Panc1 (cell line): ENCODE measurements around the gene EXOC3L1. TPM values are rescaled to one million over a fixed set of nuclear protein-coding genes. Genes with fewer than 3 reads are reported as not detected.

Source experiments
- ATAC-seq: fragments of 200-7000 bp; cut with Tn5 transposase; 2 replicates; pipeline ENCODE4 v1.9.1; 2020; ENCODE audit warnings: mild to moderate bottlenecking, moderate library complexity
- BruUV-seq: library from RNA; stranded (reverse); fragments of 400-500 nt; replicated peaks from 2 replicates; lab custom pipeline; 2021; lab: Mats Ljungman, UMichigan
- CTCF ChIA-PET: fragments of 300-600 bp; sonication (Branson Sonifier 250); formaldehyde crosslinking; loops from one replicate; lab custom pipeline; 2022; ENCODE audit warnings: antibody characterized with exemption; lab: Charles Lee
- POLR2A ChIA-PET: fragments of 300-600 bp; sonication (Branson Sonifier 250); formaldehyde crosslinking; loops from one replicate; lab custom pipeline; 2022; ENCODE audit warnings: antibody characterized with exemption; lab: Charles Lee
- DNase-seq: peaks from one replicate; pipeline ENCODE4 v3.0.0-alpha.2; 2010; ENCODE audit warnings: low read depth, low spot score
- H3K27ac ChIP-seq: 2 replicates; pipeline ENCODE4 v1.5.1; 2011; ENCODE audit warnings: mild to moderate bottlenecking, low read length, inconsistent platforms
- H3K27me3 ChIP-seq: fragments of 200-500 bp; sonication (Bioruptor generic); 2 replicates; pipeline ENCODE4 v1.6.0; 2014; ENCODE audit warnings: low read length, inconsistent platforms; ENCODE audit not compliant: control insufficient read depth, insufficient read depth
- H3K36me3 ChIP-seq: fragments of 200-500 bp; sonication (Bioruptor generic); 2 replicates; pipeline ENCODE4 v1.5.1; 2014; ENCODE audit warnings: inconsistent platforms, mild to moderate bottlenecking, low read length, moderate library complexity; ENCODE audit not compliant: control insufficient read depth, insufficient read depth
- H3K4me1 ChIP-seq: 2 replicates; pipeline ENCODE4 v1.5.1; 2011; ENCODE audit warnings: inconsistent platforms, mild to moderate bottlenecking, low read length, moderate library complexity; ENCODE audit not compliant: control insufficient read depth, insufficient read depth
- H3K4me3 ChIP-seq, 2 experiments: 2 replicates each; pipeline ENCODE4 v1.5.1; 2011 to 2012; ENCODE audit warnings: low read depth in 2 of 2, low read length in 2 of 2, mild to moderate bottlenecking in 2 of 2, inconsistent platforms in 1 of 2, moderate library complexity in 1 of 2
- H3K9me3 ChIP-seq: fragments of 200-500 bp; sonication (Bioruptor generic); 2 replicates; pipeline ENCODE4 v1.5.1; 2014; ENCODE audit warnings: low read depth, mild to moderate bottlenecking, inconsistent platforms, low read length, moderate library complexity; ENCODE audit not compliant: control insufficient read depth, insufficient read depth
- CTCF ChIP-seq: fragments of 450-650 bp; IDR thresholded peaks from 2 replicates; pipeline ENCODE4 v1.5.1; 2017; ENCODE audit warnings: mild to moderate bottlenecking
- POLR2AphosphoS5 ChIP-seq: IDR thresholded peaks from 2 replicates; pipeline ENCODE4 v1.6.1; 2012; ENCODE audit warnings: mild to moderate bottlenecking, low read depth, low read length, moderate library complexity
- SIN3A ChIP-seq: IDR thresholded peaks from 2 replicates; pipeline ENCODE4 v1.6.1; 2012; ENCODE audit warnings: low read depth, mild to moderate bottlenecking, low read length, moderate library complexity, borderline replicate concordance; ENCODE audit not compliant: insufficient read depth
- TCF7L2 ChIP-seq: IDR thresholded peaks from 2 replicates; pipeline ENCODE4 v1.6.1; 2011; ENCODE audit warnings: mild to moderate bottlenecking, low read depth, low read length, inconsistent platforms
- in situ Hi-C: cut with HindIII; loops from 2 replicates; pipeline ENCODE4 v1.10.0; 2016; ENCODE audit warnings: low sequenced_read_pairs, low pct_unique_long_range_greater_than_20kb
- intact Hi-C: fragments of 100-400 bp; cut with micrococcal nuclease; formaldehyde crosslinking; loops from one replicate; pipeline ENCODE4 v1.10.0; 2022; ENCODE audit not compliant: unreplicated experiment
- total RNA-seq: library from RNA; stranded (reverse); gene quantifications from one replicate; pipeline ENCODE4 v1.2.1, GENCODE V29; 2021; ENCODE audit not compliant: unreplicated experiment
- TF ChIP-seq, protein P1 (sequence below), 2 experiments: IDR thresholded peaks; 2 replicates each; pipeline ENCODE4 v1.6.1; 2011 to 2012; ENCODE audit warnings: low read depth in 2 of 2, control low read depth in 1 of 2, low read length in 1 of 2, mild to moderate bottlenecking in 1 of 2, moderate library complexity in 1 of 2; ENCODE audit not compliant: insufficient read depth in 1 of 2

The EXOC3L1 gene
- total RNA-seq, 1 experiment from 2014 or later: 0.41 TPM

DNA sequence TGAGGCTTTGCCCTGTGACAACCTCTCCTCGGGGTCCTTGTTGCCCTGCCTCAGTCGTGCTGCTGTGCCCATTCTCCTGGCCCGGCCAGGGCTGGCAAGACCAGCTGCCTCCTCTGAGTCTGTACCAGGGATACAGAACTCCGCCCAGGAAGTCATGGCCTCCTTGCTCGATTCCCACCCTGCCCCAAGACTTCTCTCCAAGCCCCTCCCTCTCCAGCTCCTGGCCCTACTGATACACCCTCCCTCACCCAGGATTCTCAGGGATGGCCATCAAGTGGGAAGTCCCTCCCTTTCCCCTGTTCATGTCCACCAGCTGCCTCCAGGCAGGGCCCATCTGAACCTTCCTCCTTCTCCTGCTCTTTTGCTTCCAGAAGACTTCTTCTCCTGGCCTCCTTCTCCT, 25.8 kb upstream of the EXOC3L1 start:
- ATAC-seq (peak; percentile 20; the same call in 1 of the 2 replicates), DNase-seq (no peak)
- Histone ChIP-seq H3K36me3 (no peaks in the 10 kb centered on the region), H3K9me3 (no peaks in the 10 kb centered on the region), H3K4me3 (no peak overlapping the region), H3K4me1 (no peaks in the 10 kb centered on the region), H3K27ac (no peak overlapping the region), H3K27me3 (no peaks in the 10 kb centered on the region)
- ChIA-PET POLR2A (no interaction called here), CTCF (no interaction called here)
- in situ Hi-C loops: no loop called here
- no TSS peak for BruUV-seq
- TF ChIP-seq POLR2AphosphoS5 (no peak), SIN3A (no peak)
- intact Hi-C loops: no loop called here

DNA sequence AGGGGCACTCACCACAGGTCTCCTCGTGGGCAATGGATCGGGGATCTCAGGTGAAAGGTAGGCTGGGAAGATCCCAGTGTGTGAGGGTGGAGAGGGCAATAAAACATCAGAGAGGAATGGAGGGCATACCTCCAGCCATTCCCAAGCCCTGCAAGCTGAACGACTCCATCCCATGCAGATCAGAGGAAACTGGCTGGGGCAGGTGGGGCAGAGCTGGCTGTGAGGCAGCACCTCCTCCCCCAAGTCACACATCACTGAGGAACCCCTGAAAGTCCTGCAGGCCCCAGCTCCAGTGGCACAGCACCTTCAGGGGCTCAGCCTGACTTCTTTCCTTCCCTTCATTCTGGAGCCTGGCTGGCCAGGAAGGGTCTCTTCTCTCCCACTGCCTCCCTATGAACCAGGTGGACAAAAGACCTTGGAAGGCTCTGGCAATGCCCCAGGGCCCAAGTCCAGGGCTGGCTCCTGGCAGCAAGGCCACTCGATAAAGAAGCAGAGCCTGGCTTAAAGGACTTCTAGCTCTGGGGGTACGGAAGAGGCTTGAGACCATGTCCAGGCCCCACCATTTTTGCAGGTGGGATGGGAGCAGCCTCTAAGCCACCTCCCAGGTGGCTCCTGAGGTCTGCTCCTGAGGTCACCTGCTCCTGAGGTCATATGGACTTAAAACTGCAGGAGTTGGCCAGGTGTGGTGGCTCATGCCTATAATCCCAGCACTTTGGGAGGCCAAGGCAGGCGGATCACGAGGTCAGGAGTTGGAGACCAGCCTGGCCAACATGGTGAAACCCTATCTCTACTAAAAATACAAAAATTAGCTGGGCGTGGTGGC, 23.5 kb upstream of the EXOC3L1 start:
- H3K4me1 ChIP-seq: no peaks in the 10 kb centered on the region
- BruUV-seq: no TSS peak
- no peaks in the 10 kb centered on the region for H3K36me3 ChIP-seq
- ChIA-PET CTCF (interaction anchor here (0.6 kb wide), 1 partner anchor 80 kb away, joined by 4 read pairs; no protein-coding TSS in a partner anchor), POLR2A (no interaction called here)
- intact Hi-C loops: no loop called here
- H3K27me3 ChIP-seq: no peaks in the 10 kb centered on the region
- no peak overlapping the region for H3K4me3 ChIP-seq
- ATAC-seq (no peak), DNase-seq (no peak)
- in situ Hi-C loops: no loop called here
- H3K9me3 ChIP-seq: no peaks in the 10 kb centered on the region
- TF ChIP-seq SIN3A (no peak), TCF7L2 (no peak), CTCF (no peak), POLR2AphosphoS5 (no peak)
- TF ChIP-seq, protein P1, sequence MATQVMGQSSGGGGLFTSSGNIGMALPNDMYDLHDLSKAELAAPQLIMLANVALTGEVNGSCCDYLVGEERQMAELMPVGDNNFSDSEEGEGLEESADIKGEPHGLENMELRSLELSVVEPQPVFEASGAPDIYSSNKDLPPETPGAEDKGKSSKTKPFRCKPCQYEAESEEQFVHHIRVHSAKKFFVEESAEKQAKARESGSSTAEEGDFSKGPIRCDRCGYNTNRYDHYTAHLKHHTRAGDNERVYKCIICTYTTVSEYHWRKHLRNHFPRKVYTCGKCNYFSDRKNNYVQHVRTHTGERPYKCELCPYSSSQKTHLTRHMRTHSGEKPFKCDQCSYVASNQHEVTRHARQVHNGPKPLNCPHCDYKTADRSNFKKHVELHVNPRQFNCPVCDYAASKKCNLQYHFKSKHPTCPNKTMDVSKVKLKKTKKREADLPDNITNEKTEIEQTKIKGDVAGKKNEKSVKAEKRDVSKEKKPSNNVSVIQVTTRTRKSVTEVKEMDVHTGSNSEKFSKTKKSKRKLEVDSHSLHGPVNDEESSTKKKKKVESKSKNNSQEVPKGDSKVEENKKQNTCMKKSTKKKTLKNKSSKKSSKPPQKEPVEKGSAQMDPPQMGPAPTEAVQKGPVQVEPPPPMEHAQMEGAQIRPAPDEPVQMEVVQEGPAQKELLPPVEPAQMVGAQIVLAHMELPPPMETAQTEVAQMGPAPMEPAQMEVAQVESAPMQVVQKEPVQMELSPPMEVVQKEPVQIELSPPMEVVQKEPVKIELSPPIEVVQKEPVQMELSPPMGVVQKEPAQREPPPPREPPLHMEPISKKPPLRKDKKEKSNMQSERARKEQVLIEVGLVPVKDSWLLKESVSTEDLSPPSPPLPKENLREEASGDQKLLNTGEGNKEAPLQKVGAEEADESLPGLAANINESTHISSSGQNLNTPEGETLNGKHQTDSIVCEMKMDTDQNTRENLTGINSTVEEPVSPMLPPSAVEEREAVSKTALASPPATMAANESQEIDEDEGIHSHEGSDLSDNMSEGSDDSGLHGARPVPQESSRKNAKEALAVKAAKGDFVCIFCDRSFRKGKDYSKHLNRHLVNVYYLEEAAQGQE (IDR thresholded peaks at IDR 0.05; ENCODE audit: insufficient read depth in 1 of 2, low read depth in 2 of 2, low read length in 1 of 2): no peak
- H3K27ac ChIP-seq: no peak overlapping the region

GRCh38 chr16:67212766-67213165, 22.8 kb upstream of the EXOC3L1 start:
- no peaks in the 10 kb centered on the region for H3K9me3 ChIP-seq
- no peaks in the 10 kb centered on the region for H3K36me3 ChIP-seq
- intact Hi-C loops: no loop called here
- H3K4me1 ChIP-seq: peaks cover 2% of the 10 kb centered on the region
- in situ Hi-C loops: no loop called here
- DNase-seq (no peak), ATAC-seq (no peak)
- TF ChIP-seq, protein P1 (IDR thresholded peaks at IDR 0.05; ENCODE audit: insufficient read depth in 1 of 2, low read depth in 2 of 2, low read length in 1 of 2): no peak
- no peak for TF ChIP-seq SIN3A
- no peak for TF ChIP-seq POLR2AphosphoS5
- TF ChIP-seq TCF7L2: no peak
- no peak for TF ChIP-seq CTCF
- ChIA-PET POLR2A (no interaction called here), CTCF (no interaction called here)
- no peaks in the 10 kb centered on the region for H3K27me3 ChIP-seq
- no peak overlapping the region for H3K27ac ChIP-seq
- H3K4me3 ChIP-seq: no peak overlapping the region
- no TSS peak for BruUV-seq
